Ishikawa (cell line): Measurements from ENCODE around the gene MYOZ3.
A peak's percentile ranks its signal among the peaks of the same experiment; 100 is the strongest.

ENCODE experiments used
- CEBPB ChIP-seq: IDR thresholded peaks from 2 replicates; pipeline ENCODE4 v1.6.1; 2012
- EP300 ChIP-seq: IDR thresholded peaks from 2 replicates; pipeline ENCODE4 v1.6.1; 2012; ENCODE audit warnings: borderline replicate concordance

GRCh38 chr5:150615141-150615699, 45.8 kb upstream of the MYOZ3 start:
- TF ChIP-seq CEBPB (no peak), EP300 (peak; percentile 78)
